Nephron (organoid): ENCODE measurements around the gene RAB2B.

ENCODE experiments used
- H3K27ac Mint-ChIP-seq, 3 experiments: 2 replicates each; pipeline ENCODE4 v1.8.0; 2020; ENCODE audit warnings: mixed read lengths in 3 of 3, mild to moderate bottlenecking in 2 of 3, moderate library complexity in 1 of 3
- H3K27me3 Mint-ChIP-seq: 2 replicates; pipeline ENCODE4 v1.8.0; 2021; ENCODE audit warnings: low read depth, mild to moderate bottlenecking, moderate library complexity, mixed read lengths
- H3K36me3 Mint-ChIP-seq: 2 replicates; pipeline ENCODE4 v1.8.0; 2020; ENCODE audit warnings: low read depth, mixed read lengths
- H3K4me1 Mint-ChIP-seq: 2 replicates; pipeline ENCODE4 v1.8.0; 2020; ENCODE audit warnings: mixed read lengths
- H3K4me3 Mint-ChIP-seq, 3 experiments: 2 replicates each; pipeline ENCODE4 v1.8.0; 2020; ENCODE audit warnings: mild to moderate bottlenecking in 3 of 3, mixed read lengths in 3 of 3, moderate library complexity in 2 of 3
- H3K9me3 Mint-ChIP-seq: 2 replicates; pipeline ENCODE4 v1.8.0; 2020; ENCODE audit warnings: mixed read lengths
- TF ChIP-seq, protein P1 (sequence below), 3 experiments: fragments of 200-600 bp; sonication (generic); IDR thresholded peaks; one replicate each; pipeline ENCODE4 v1.5.0; 2021; ENCODE audit warnings: antibody characterized with exemption in 3 of 3; ENCODE audit not compliant: unreplicated experiment in 3 of 3

The RAB2B gene

DNA sequence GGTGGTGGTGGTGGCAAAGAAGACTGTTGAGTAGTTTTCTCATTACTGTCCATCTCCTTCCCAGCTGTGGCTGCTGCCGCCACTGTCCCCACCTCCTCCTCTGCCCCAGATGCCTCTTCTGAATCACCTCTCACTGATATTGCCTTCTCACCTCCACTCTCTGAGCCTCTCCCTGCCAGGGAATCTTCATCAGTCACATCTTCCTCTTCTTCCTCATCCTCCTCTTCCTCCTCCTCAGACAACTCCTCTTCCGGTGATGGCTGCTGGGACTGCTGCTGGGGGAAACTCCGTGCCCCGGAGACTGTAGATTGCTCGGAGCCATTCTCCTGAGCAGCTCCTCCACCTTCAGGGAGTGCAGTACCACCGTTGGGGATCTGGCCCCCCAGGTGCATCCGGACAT is 46.4 kb upstream of the RAB2B start:
- Mint-ChIP-seq H3K27me3 (no peaks in the 10 kb centered on the region), H3K4me1 (peaks cover 22% of the 10 kb centered on the region), H3K27ac (no peak overlapping the region), H3K4me3 (peak overlapping the region; percentile 1 to 51 (median 10)), H3K36me3 (peaks cover 53% of the 10 kb centered on the region), H3K9me3 (no peaks in the 10 kb centered on the region)
- TF ChIP-seq, protein P1, sequence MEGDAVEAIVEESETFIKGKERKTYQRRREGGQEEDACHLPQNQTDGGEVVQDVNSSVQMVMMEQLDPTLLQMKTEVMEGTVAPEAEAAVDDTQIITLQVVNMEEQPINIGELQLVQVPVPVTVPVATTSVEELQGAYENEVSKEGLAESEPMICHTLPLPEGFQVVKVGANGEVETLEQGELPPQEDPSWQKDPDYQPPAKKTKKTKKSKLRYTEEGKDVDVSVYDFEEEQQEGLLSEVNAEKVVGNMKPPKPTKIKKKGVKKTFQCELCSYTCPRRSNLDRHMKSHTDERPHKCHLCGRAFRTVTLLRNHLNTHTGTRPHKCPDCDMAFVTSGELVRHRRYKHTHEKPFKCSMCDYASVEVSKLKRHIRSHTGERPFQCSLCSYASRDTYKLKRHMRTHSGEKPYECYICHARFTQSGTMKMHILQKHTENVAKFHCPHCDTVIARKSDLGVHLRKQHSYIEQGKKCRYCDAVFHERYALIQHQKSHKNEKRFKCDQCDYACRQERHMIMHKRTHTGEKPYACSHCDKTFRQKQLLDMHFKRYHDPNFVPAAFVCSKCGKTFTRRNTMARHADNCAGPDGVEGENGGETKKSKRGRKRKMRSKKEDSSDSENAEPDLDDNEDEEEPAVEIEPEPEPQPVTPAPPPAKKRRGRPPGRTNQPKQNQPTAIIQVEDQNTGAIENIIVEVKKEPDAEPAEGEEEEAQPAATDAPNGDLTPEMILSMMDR (IDR thresholded peaks at IDR 0.05; ENCODE audit: unreplicated experiment in 3 of 3): no peak

- Mint-ChIP-seq H3K27me3 (no peaks in the 10 kb centered on the region), H3K36me3 (peaks cover 53% of the 10 kb centered on the region), H3K4me3 (peak overlapping the region in 1 of 3 experiments; percentile 62), H3K9me3 (no peaks in the 10 kb centered on the region), H3K27ac (no peak overlapping the region), H3K4me1 (peaks cover 14% of the 10 kb centered on the region)
- TF ChIP-seq, protein P1 (IDR thresholded peaks at IDR 0.05; ENCODE audit: unreplicated experiment in 3 of 3): no peak
Measured at GRCh38 chr14:21521501-21521900, 44.7 kb upstream of the RAB2B start.

GRCh38 chr14:21520767-21521166 is 44.0 kb upstream of the RAB2B start:
- TF ChIP-seq, protein P1 (IDR thresholded peaks at IDR 0.05; ENCODE audit: unreplicated experiment in 3 of 3): no peak
- Mint-ChIP-seq H3K36me3 (peaks cover 53% of the 10 kb centered on the region), H3K4me3 (peak overlapping the region in 1 of 3 experiments; percentile 62), H3K27me3 (no peaks in the 10 kb centered on the region), H3K27ac (no peak overlapping the region), H3K9me3 (no peaks in the 10 kb centered on the region), H3K4me1 (peaks cover 14% of the 10 kb centered on the region)

DNA sequence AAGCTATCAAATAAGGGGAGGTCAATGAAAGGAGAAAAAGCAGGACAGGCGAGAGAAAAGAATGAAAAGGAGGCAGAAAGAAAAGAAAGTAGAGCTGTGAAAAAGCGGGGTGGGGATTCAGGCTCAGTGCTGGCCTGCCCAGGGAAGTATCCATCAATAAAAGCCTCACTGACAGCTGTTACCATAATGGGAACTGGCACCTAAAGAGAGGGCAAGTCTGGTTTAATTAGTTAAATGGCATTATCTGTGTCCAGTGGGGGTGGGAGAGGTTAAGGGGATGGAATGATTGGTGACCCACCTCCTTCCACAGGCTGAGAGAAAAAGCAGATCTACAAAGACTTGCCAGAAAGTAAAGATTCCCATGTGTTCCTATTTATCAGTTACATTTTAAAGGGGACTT is 42.0 kb upstream of the RAB2B start:
- TF ChIP-seq, protein P1 (IDR thresholded peaks at IDR 0.05; ENCODE audit: unreplicated experiment in 3 of 3): no peak
- Mint-ChIP-seq H3K27me3 (no peaks in the 10 kb centered on the region), H3K4me1 (peaks cover 14% of the 10 kb centered on the region), H3K36me3 (peaks cover 41% of the 10 kb centered on the region), H3K4me3 (no peak overlapping the region), H3K9me3 (no peaks in the 10 kb centered on the region), H3K27ac (peak overlapping the region in 1 of 3 experiments; percentile 11)

- H3K4me3 Mint-ChIP-seq: no peak overlapping the region
- TF ChIP-seq, protein P1 (IDR thresholded peaks at IDR 0.05; ENCODE audit: unreplicated experiment in 3 of 3): no peak
- H3K27ac Mint-ChIP-seq: peak overlapping the region in 2 of 3 experiments; percentile 43 to 61
- peaks cover 11% of the 10 kb centered on the region for H3K36me3 Mint-ChIP-seq
- peaks cover 2% of the 10 kb centered on the region for H3K9me3 Mint-ChIP-seq
- H3K27me3 Mint-ChIP-seq: no peaks in the 10 kb centered on the region
- peaks cover 15% of the 10 kb centered on the region for H3K4me1 Mint-ChIP-seq
Measured at GRCh38 chr14:21514341-21514740, 37.6 kb upstream of the RAB2B start.
